ENCODE measurements around the gene IMMT.

DNA sequence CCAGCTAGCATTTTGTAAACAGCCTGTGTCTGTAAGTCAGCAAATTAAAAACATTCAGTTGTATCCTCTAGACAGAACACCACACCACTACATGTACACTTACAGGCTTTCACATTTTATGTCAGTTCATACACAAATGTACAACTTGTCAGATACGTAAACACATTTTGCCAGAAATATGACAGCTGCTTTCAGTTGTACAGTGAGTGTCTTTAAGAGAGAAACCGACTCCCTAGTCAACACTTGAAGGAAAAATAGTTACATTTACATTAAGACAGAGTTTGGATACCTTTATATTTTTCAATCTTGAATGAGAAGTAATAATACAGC lies 19.2 kb upstream of the IMMT start:
- TF ChIP-seq GATA2 (IDR thresholded peaks at IDR 0.05; ENCODE audit: low read depth, low read length) (no peak), GATA3 (IDR thresholded peaks at IDR 0.05; ENCODE audit: low read depth, low read length) (no peak)

All from SH-SY5Y (cell line).